Loucy (cell line): Measurements from ENCODE around the gene PLXNA2.

Source experiments
- H2AFZ ChIP-seq: fragments of 200-600 bp; sonication (generic); 2 replicates; pipeline ENCODE4 v1.6.0; 2016; ENCODE audit warnings: antibody characterized with exemption, mild to moderate bottlenecking, low read length, moderate library complexity
- H3F3A ChIP-seq: fragments of 200-600 bp; 2 replicates; pipeline ENCODE4 v1.6.0; 2016; ENCODE audit warnings: antibody characterized with exemption, low read depth, mild to moderate bottlenecking
- H3K27me3 ChIP-seq: fragments of 200-600 bp; sonication (generic); 2 replicates; pipeline ENCODE4 v1.6.1; 2014; ENCODE audit warnings: low read length, mild to moderate bottlenecking; ENCODE audit not compliant: insufficient read depth, poor library complexity, severe bottlenecking
- H3K36me3 ChIP-seq: fragments of 200-600 bp; sonication (generic); 2 replicates; pipeline ENCODE4 v1.6.1; 2016; ENCODE audit warnings: low read length; ENCODE audit not compliant: insufficient read depth
- H3K4me1 ChIP-seq: fragments of 200-600 bp; sonication (generic); 2 replicates; pipeline ENCODE4 v1.5.1; 2014; ENCODE audit warnings: low read length, mild to moderate bottlenecking; ENCODE audit not compliant: insufficient read depth, poor library complexity, severe bottlenecking
- H3K4me2 ChIP-seq: fragments of 200-600 bp; sonication (generic); 2 replicates; pipeline ENCODE4 v1.6.0; 2014; ENCODE audit warnings: antibody characterized with exemption, low read length, low read depth, mild to moderate bottlenecking; ENCODE audit not compliant: poor library complexity, severe bottlenecking
- H3K4me3 ChIP-seq: fragments of 200-600 bp; sonication (generic); 2 replicates; pipeline ENCODE4 v1.5.1; 2014; ENCODE audit warnings: low read length, mild to moderate bottlenecking, mixed read lengths; ENCODE audit not compliant: poor library complexity, severe bottlenecking
- H3K79me2 ChIP-seq: fragments of 200-600 bp; sonication (generic); 2 replicates; pipeline ENCODE4 v1.6.1; 2014; ENCODE audit warnings: low read length; ENCODE audit not compliant: insufficient read depth
- H3K9ac ChIP-seq: fragments of 200-600 bp; sonication (generic); 2 replicates; pipeline ENCODE4 v1.6.0; 2014; ENCODE audit warnings: mild to moderate bottlenecking, low read depth, low read length, moderate library complexity; ENCODE audit not compliant: poor library complexity, severe bottlenecking
- H3K9me2 ChIP-seq: fragments of 200-600 bp; sonication (generic); replicated peaks from 2 replicates; pipeline ENCODE4 v1.6.1; 2016; ENCODE audit warnings: low read depth, low read length, mixed read lengths
- H3K9me3 ChIP-seq: fragments of 200-600 bp; sonication (generic); 2 replicates; pipeline ENCODE4 v1.6.1; 2014; ENCODE audit warnings: mild to moderate bottlenecking, antibody characterized with exemption, low read length, low read depth; ENCODE audit not compliant: insufficient read depth
- H4K20me1 ChIP-seq: fragments of 200-600 bp; sonication (generic); 2 replicates; pipeline ENCODE4 v1.6.0; 2014; ENCODE audit warnings: antibody characterized with exemption, low read length, mild to moderate bottlenecking; ENCODE audit not compliant: insufficient read depth, poor library complexity, severe bottlenecking
- EZH2phosphoT487 ChIP-seq: fragments of 200-600 bp; IDR thresholded peaks from 2 replicates; pipeline ENCODE4 v1.6.1; 2018; ENCODE audit warnings: antibody characterized with exemption, mild to moderate bottlenecking, moderate library complexity, borderline replicate concordance
- TF ChIP-seq, protein P1 (sequence below): fragments of 200-600 bp; sonication (generic); conservative IDR thresholded peaks from 2 replicates; pipeline ENCODE4 v1.5.1; 2014; ENCODE audit warnings: mild to moderate bottlenecking, antibody characterized with exemption, low read length

PLXNA2 gene

DNA sequence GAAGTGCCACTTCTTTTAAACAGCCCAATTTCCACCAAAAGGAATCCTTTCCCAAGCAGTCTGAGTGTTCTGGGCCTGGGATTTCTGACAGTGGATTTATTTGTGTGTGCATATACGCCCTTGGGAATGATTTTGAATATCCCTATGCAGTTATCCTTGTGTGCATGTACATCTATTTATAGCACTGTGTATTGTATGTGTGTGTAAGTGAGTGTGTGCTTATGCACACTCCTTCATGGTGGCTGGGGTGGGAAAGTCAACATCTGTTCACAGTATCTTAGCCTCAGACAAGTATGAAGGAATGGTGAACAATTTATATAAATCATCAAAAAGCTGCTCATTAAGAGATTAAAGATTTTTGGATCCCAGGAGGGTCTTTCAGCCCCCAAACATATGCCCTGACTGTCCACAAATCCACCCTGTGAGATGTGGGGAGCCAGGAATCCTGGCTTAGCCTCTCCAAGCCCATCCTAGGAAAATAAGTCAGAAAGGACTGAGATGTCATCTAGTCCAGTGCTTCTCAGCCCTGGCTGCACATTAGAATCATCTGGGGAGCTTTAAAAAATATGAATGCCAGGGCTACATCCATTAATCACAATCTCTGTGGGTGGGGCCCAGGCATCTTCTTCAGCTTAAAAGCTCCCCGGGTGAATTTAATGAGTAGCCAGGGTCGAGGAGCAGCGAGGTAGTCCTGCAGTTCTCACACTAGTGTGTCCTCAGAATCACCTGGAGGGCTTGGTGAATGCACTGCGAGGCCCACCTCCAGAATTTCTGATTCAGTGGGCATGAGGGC lies 101.4 kb downstream of the PLXNA2 start:
- Histone ChIP-seq H3K27me3 (no peaks in the 10 kb centered on the region), H3K4me2 (no peak overlapping the region), H3K36me3 (no peaks in the 10 kb centered on the region), H3K4me1 (no peaks in the 10 kb centered on the region), H2AFZ (no peak overlapping the region), H3K9me2 (no peaks in the 10 kb centered on the region), H3K9ac (no peak overlapping the region), H4K20me1 (no peaks in the 10 kb centered on the region), H3K4me3 (no peak overlapping the region), H3F3A (no peaks in the 10 kb centered on the region), H3K9me3 (no peaks in the 10 kb centered on the region), H3K79me2 (no peaks in the 10 kb centered on the region)
- TF ChIP-seq, protein P1, sequence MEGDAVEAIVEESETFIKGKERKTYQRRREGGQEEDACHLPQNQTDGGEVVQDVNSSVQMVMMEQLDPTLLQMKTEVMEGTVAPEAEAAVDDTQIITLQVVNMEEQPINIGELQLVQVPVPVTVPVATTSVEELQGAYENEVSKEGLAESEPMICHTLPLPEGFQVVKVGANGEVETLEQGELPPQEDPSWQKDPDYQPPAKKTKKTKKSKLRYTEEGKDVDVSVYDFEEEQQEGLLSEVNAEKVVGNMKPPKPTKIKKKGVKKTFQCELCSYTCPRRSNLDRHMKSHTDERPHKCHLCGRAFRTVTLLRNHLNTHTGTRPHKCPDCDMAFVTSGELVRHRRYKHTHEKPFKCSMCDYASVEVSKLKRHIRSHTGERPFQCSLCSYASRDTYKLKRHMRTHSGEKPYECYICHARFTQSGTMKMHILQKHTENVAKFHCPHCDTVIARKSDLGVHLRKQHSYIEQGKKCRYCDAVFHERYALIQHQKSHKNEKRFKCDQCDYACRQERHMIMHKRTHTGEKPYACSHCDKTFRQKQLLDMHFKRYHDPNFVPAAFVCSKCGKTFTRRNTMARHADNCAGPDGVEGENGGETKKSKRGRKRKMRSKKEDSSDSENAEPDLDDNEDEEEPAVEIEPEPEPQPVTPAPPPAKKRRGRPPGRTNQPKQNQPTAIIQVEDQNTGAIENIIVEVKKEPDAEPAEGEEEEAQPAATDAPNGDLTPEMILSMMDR = no peak
- TF ChIP-seq EZH2phosphoT487 = no peak

DNA sequence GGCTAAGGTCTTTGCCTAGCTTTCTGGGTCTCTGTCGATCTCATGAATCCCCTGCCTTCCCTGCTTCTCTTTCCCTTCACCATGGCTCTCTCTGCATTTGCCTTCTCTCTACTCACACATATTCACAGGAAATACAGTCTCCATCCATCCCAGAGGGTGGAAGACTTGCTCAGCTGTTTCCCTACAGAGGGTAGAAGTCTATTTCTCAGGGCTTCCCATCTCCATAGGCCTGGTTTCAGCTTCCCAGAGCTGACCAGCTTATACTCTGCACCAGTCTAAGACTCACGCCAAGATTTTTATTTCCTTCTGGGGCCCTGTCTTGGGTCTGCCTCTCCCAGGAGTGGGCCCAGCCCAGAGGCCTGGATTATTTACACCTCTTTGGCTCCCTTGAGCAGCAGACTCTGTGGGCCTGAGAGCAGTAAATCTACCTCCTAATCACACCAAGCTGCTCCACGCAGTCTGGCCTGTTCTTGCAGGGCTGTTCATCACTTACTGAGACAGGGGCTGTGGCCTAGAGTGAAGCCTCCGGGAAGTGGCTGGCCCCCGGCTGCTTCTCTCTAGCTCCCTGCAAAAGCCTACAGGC lies 102.5 kb downstream of the PLXNA2 start:
- no peak overlapping the region for H2AFZ ChIP-seq
- H3K4me2 ChIP-seq = no peak overlapping the region
- H3K9me2 ChIP-seq = no peaks in the 10 kb centered on the region
- no peaks in the 10 kb centered on the region for H3F3A ChIP-seq
- no peak overlapping the region for H3K4me3 ChIP-seq
- no peak overlapping the region for H3K9ac ChIP-seq
- H4K20me1 ChIP-seq = no peaks in the 10 kb centered on the region
- H3K36me3 ChIP-seq = no peaks in the 10 kb centered on the region
- no peaks in the 10 kb centered on the region for H3K79me2 ChIP-seq
- no peaks in the 10 kb centered on the region for H3K27me3 ChIP-seq
- H3K4me1 ChIP-seq = no peaks in the 10 kb centered on the region
- no peaks in the 10 kb centered on the region for H3K9me3 ChIP-seq
- TF ChIP-seq EZH2phosphoT487 = no peak
- TF ChIP-seq, protein P1 = no peak

DNA sequence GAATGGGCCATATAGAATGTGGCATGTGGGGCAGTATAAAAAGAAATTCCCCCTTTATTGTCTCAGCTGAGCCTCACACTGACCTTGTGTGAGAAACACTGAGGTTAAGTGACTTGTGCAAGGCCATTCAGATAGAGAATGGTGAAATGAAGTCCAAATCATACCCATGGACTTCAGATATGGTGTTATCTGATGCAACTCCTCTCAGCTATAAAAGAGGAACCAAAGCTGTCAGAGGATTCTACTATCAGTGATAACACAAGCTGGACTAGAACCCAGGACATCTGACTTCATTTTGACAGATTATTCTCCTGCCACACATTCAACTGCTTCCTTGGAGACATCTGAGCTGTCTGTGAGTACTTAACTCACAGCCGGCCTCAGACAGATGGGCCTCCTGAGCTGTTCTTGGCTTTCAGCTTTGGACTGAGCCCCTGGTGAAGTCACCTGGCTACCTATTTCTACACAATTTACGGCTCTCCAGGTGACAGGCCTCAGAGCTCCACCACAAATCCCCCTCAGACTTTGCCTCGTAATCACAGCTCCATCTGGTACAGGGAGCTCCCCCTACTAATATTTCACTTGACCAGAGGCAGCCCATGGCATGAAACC lies 104.6 kb downstream of the PLXNA2 start:
- H4K20me1 ChIP-seq = no peaks in the 10 kb centered on the region
- no peaks in the 10 kb centered on the region for H3F3A ChIP-seq
- H3K4me1 ChIP-seq = no peaks in the 10 kb centered on the region
- TF ChIP-seq, protein P1 = no peak
- TF ChIP-seq EZH2phosphoT487 = no peak
- H3K9me2 ChIP-seq = no peaks in the 10 kb centered on the region
- H2AFZ ChIP-seq = no peak overlapping the region
- no peaks in the 10 kb centered on the region for H3K36me3 ChIP-seq
- no peaks in the 10 kb centered on the region for H3K79me2 ChIP-seq
- H3K4me3 ChIP-seq = no peak overlapping the region
- no peak overlapping the region for H3K9ac ChIP-seq
- no peak overlapping the region for H3K4me2 ChIP-seq
- H3K9me3 ChIP-seq = no peaks in the 10 kb centered on the region
- H3K27me3 ChIP-seq = no peaks in the 10 kb centered on the region
